NB4 (cell line): ENCODE results near the gene DGKI.

Experiments
- MYC ChIP-seq: IDR thresholded peaks from 2 replicates; pipeline ENCODE4 v1.6.1; 2011; ENCODE audit warnings: low read depth, low read length
- POLR2A ChIP-seq: IDR thresholded peaks from 2 replicates; pipeline ENCODE4 v1.6.1; 2011; ENCODE audit warnings: mild to moderate bottlenecking; ENCODE audit not compliant: insufficient read length; ENCODE audit errors: extremely low read depth
- TF ChIP-seq, protein P1 (sequence below): IDR thresholded peaks from one replicate; pipeline ENCODE4 v1.5.1; 2012; ENCODE audit warnings: low read depth, low read length

DNA sequence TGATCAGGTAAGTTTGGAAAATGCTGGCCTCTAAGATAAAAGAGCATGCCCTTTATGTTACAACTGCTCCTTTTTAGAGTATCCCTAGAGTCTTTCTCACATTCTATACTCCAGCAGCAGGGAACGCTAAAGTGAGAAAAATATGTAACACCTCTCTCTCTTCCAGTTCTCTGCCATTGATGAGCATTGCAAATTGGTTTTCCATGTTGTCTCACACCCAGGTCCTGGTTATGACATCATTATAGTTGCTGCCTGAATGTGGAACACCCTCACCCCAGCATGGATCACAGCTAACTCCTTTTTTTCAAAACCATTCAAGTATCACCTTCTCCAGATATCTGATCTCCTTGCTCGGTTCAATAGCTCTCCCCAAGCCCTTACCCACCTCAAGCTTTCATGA, 84.4 kb downstream of the DGKI start:
- no peak for TF ChIP-seq POLR2A
- TF ChIP-seq, protein P1, sequence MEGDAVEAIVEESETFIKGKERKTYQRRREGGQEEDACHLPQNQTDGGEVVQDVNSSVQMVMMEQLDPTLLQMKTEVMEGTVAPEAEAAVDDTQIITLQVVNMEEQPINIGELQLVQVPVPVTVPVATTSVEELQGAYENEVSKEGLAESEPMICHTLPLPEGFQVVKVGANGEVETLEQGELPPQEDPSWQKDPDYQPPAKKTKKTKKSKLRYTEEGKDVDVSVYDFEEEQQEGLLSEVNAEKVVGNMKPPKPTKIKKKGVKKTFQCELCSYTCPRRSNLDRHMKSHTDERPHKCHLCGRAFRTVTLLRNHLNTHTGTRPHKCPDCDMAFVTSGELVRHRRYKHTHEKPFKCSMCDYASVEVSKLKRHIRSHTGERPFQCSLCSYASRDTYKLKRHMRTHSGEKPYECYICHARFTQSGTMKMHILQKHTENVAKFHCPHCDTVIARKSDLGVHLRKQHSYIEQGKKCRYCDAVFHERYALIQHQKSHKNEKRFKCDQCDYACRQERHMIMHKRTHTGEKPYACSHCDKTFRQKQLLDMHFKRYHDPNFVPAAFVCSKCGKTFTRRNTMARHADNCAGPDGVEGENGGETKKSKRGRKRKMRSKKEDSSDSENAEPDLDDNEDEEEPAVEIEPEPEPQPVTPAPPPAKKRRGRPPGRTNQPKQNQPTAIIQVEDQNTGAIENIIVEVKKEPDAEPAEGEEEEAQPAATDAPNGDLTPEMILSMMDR, result no peak
- no peak for TF ChIP-seq MYC
